IPS-20b (cell line): ENCODE results near the gene ZNF746.
"Not testable (repeated sequence)": the region's sequence is repeated elsewhere in the genome, so short reads cannot be mapped to it uniquely, and the experiment has no call there.

Experiments
- H3K27ac ChIP-seq: one replicate; pipeline ENCODE4 v1.5.1; 2013; ENCODE audit warnings: low read length
- H3K27me3 ChIP-seq: 2 replicates; pipeline ENCODE4 v1.6.1; 2013; ENCODE audit warnings: mild to moderate bottlenecking, low read length, inconsistent platforms; ENCODE audit not compliant: insufficient read depth
- H3K36me3 ChIP-seq: 2 replicates; pipeline ENCODE4 v1.6.1; 2013; ENCODE audit warnings: low read depth, mild to moderate bottlenecking, inconsistent platforms, low read length, moderate library complexity; ENCODE audit not compliant: insufficient read depth
- H3K4me1 ChIP-seq: 2 replicates; pipeline ENCODE4 v1.6.1; 2013; ENCODE audit warnings: mild to moderate bottlenecking, control low read depth, inconsistent platforms, low read length, moderate library complexity; ENCODE audit not compliant: insufficient read depth
- H3K4me3 ChIP-seq: 2 replicates; pipeline ENCODE4 v1.5.1; 2013; ENCODE audit warnings: mild to moderate bottlenecking, low read length, inconsistent platforms
- H3K9ac ChIP-seq: 2 replicates; pipeline ENCODE4 v1.6.1; 2013; ENCODE audit warnings: low read depth, mild to moderate bottlenecking, inconsistent platforms, low read length, moderate library complexity
- H3K9me3 ChIP-seq: 2 replicates; pipeline ENCODE4 v1.6.1; 2013; ENCODE audit warnings: mild to moderate bottlenecking, low read depth, low read length, inconsistent platforms; ENCODE audit not compliant: insufficient read depth

ZNF746 gene

GRCh38 chr7:149455175-149455950 lies 42.2 kb downstream of the ZNF746 start:
- H3K9me3 ChIP-seq = no peaks in the 10 kb centered on the region
- H3K27ac ChIP-seq = no peak overlapping the region
- peaks cover 38% of the 10 kb centered on the region for H3K36me3 ChIP-seq

GRCh38 chr7:149454750-149455149 lies 42.9 kb downstream of the ZNF746 start:
- Histone ChIP-seq H3K36me3 (peaks cover 44% of the 10 kb centered on the region), H3K9me3 (no peaks in the 10 kb centered on the region), H3K4me1 (no peaks in the 10 kb centered on the region; the same call in 1 of the 2 replicates), H3K4me3 (no peak overlapping the region), H3K27me3 (peaks cover 22% of the 10 kb centered on the region), H3K27ac (no peak overlapping the region), H3K9ac (no peak overlapping the region)

More at GRCh38 chr7:149455175-149455950, 42.2 kb downstream of the ZNF746 start:
- Histone ChIP-seq H3K4me1 (no peaks in the 10 kb centered on the region; the same call in 1 of the 2 replicates), H3K4me3 (no peak overlapping the region), H3K9ac (no peak overlapping the region), H3K27me3 (peaks cover 22% of the 10 kb centered on the region)

GRCh38 chr7:149454006-149454405 lies 43.6 kb downstream of the ZNF746 start:
- H3K36me3 ChIP-seq = peaks cover 51% of the 10 kb centered on the region

DNA sequence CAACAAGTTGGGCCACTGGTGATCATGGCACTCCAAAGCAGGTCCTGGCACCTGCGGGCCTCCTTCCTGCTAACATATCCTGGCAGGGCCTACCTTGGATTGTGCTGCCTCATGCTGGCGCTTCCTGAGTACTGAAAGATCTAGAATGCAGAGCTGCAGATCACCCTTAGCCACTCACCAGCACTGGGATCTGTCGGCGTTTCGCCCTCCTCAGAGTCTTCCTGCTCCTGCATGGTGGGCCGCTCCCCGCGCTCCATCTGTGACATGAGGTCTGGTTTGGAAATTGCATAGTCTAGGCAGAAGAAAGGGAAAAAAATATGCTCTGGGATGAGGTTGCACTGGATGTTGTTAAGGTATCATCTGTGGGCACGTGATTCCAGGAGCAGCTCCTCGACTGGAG lies 46.8 kb downstream of the ZNF746 start:
- no peak overlapping the region for H3K4me3 ChIP-seq
- no peaks in the 10 kb centered on the region for H3K9me3 ChIP-seq
- no peaks in the 10 kb centered on the region for H3K4me1 ChIP-seq
- no peak overlapping the region for H3K27ac ChIP-seq
- no peak overlapping the region for H3K9ac ChIP-seq
- peaks cover 64% of the 10 kb centered on the region for H3K36me3 ChIP-seq
- no peaks in the 10 kb centered on the region for H3K27me3 ChIP-seq

More at GRCh38 chr7:149454006-149454405, 43.6 kb downstream of the ZNF746 start:
- Histone ChIP-seq H3K4me1 (no peaks in the 10 kb centered on the region; the same call in 1 of the 2 replicates), H3K9me3 (no peaks in the 10 kb centered on the region), H3K9ac (no peak overlapping the region), H3K27ac (no peak overlapping the region), H3K27me3 (peaks cover 15% of the 10 kb centered on the region), H3K4me3 (no peak overlapping the region)

DNA sequence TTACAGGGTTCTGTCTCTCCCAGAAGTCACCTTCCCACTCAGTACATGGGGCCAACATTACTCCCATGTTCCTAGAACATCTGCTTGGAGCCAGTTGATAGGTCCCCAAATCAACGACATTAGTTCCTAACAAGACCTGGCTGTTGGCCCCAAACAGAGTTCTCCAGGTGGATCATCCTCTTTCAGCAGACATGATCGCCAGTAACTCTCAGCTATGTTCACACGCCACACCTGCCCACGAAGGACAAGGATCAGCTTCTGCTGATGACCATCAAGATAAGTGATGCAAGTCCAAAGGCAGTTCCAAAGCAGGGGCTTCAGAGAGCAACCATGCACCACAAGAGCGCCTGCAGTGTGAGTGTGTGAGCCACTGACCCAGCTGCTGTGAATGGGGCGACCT lies 47.7 kb downstream of the ZNF746 start:
- Histone ChIP-seq H3K27ac (no peak overlapping the region), H3K4me1 (no peaks in the 10 kb centered on the region), H3K36me3 (peaks cover 64% of the 10 kb centered on the region), H3K9me3 (no peaks in the 10 kb centered on the region), H3K4me3 (no peak overlapping the region), H3K27me3 (no peaks in the 10 kb centered on the region), H3K9ac (no peak overlapping the region)

DNA sequence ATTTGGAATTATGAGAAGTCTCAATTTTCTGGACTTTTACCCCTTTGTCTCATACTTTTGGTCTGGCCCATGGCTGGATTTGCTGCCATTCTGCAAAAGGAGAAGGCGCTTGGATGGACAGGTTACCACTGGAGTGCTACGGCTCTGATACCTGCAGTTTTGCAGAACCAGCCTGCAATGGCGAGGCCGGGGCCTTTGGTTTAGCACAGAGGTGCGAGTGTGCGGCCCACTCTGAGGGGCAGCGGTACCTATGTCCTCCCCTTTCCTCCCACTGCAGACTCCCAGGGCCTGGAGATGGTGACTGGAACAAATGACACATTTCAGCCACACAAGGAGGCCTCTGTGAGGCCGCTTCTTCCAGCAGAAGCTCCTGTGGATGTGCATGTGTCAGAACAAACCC lies 48.6 kb downstream of the ZNF746 start:
- Histone ChIP-seq H3K9ac (no peak overlapping the region), H3K27ac (no peak overlapping the region), H3K27me3 (no peaks in the 10 kb centered on the region), H3K9me3 (no peaks in the 10 kb centered on the region), H3K4me1 (no peaks in the 10 kb centered on the region), H3K36me3 (peaks cover 59% of the 10 kb centered on the region), H3K4me3 (no peak overlapping the region)

- H3K36me3 ChIP-seq = peaks cover 44% of the 10 kb centered on the region
These were observed 51.6 kb downstream of the ZNF746 start for GRCh38 chr7:149446026-149446425.

GRCh38 chr7:149444287-149444686 lies 53.3 kb downstream of the ZNF746 start:
- no peak overlapping the region for H3K27ac ChIP-seq
- peaks cover 27% of the 10 kb centered on the region for H3K36me3 ChIP-seq
- no peak overlapping the region for H3K4me3 ChIP-seq
- no peaks in the 10 kb centered on the region for H3K27me3 ChIP-seq
- H3K9me3 ChIP-seq = no peaks in the 10 kb centered on the region
- H3K9ac ChIP-seq = no peak overlapping the region
- no peaks in the 10 kb centered on the region for H3K4me1 ChIP-seq

More at GRCh38 chr7:149446026-149446425, 51.6 kb downstream of the ZNF746 start:
- H3K27ac ChIP-seq, H3K4me3 ChIP-seq, H3K9me3 ChIP-seq, H3K27me3 ChIP-seq, H3K4me1 ChIP-seq, H3K9ac ChIP-seq: not testable (repeated sequence)

- H3K27me3 ChIP-seq = no peaks in the 10 kb centered on the region
- H3K36me3 ChIP-seq = peaks cover 20% of the 10 kb centered on the region
- H3K4me3 ChIP-seq = no peak overlapping the region
- no peak overlapping the region for H3K27ac ChIP-seq
- H3K9me3 ChIP-seq = no peaks in the 10 kb centered on the region
- H3K4me1 ChIP-seq = no peaks in the 10 kb centered on the region
- H3K9ac ChIP-seq = no peak overlapping the region
These were observed 54.1 kb downstream of the ZNF746 start for GRCh38 chr7:149443523-149443922.

DNA sequence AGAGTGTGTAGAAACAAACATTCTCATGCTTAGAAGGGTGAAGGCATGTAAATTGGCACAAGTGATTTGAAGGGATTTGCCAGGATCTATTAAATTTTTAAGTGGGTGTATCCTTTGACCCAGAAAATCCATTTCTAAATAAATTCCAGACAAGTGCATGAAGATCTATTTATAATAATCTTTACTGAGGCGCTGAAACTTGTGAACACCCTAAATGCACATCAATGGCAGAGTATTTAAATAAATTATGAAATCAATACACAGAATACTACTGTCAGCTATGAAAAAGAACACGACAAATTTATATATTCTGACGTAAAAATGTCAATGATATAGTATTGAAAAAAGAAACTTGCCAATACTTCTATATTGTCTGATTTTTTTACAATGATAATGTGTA lies 54.7 kb downstream of the ZNF746 start:
- Histone ChIP-seq H3K27me3 (no peaks in the 10 kb centered on the region), H3K4me1 (no peaks in the 10 kb centered on the region), H3K27ac (no peak overlapping the region), H3K36me3 (peaks cover 20% of the 10 kb centered on the region), H3K9me3 (no peaks in the 10 kb centered on the region), H3K4me3 (no peak overlapping the region), H3K9ac (no peak overlapping the region)

DNA sequence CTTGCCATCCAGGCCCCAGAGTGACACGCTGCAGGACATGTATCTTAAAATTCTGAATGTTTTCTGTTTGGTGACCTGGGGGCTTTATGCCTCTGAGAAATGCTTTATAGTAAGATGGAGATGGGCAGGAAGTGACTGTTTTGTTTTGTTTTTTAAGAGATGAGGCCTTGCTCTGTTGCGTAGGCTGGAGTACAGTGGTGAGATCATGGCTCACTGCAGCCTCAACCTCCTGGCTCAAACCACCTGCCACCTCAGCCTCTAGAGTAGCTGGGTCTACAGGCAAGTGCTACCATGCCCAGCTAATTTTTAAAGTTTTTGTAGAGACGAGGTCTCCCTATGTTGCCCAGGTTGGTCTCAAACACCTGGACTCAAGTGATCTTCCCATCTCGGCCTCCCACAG lies 57.4 kb downstream of the ZNF746 start:
- Histone ChIP-seq H3K9me3 (no peaks in the 10 kb centered on the region), H3K4me1 (no peaks in the 10 kb centered on the region), H3K36me3 (peaks cover 17% of the 10 kb centered on the region), H3K27me3 (no peaks in the 10 kb centered on the region), H3K9ac (no peak overlapping the region), H3K27ac (no peak overlapping the region), H3K4me3 (no peak overlapping the region)

DNA sequence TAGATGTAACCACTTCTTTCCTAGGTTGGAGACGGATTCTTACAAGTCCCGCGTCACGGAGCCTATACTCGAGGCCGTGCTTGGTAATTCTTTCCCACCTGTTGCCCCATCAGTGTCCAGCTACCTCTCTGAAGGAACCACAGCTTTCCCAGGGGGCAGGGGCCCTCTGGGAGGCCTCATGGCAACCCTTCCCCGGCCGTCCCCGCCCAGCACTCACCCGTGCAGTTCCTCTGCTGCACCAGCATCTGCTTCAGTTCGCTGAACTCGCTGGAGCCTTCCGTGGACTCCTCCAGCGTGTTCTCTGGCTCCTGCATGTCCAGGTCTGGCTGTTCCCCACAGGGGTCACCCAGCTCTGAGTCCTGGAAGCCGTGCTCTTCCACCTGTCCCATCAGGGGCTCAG lies 61.3 kb downstream of the ZNF746 start:
- H3K27ac ChIP-seq = no peak overlapping the region
- H3K4me3 ChIP-seq = no peak overlapping the region
- H3K36me3 ChIP-seq = peaks cover 18% of the 10 kb centered on the region
- H3K9me3 ChIP-seq = no peaks in the 10 kb centered on the region
- H3K4me1 ChIP-seq = no peaks in the 10 kb centered on the region
- H3K9ac ChIP-seq = no peak overlapping the region
- H3K27me3 ChIP-seq = no peaks in the 10 kb centered on the region
